GM12872 (cell line): ENCODE data around the gene ATP5PD.
A peak's percentile ranks its signal among the peaks of the same experiment; 100 is the strongest.

ENCODE experiments used
- CTCF ChIP-seq: IDR thresholded peaks from 3 replicates; pipeline ENCODE4 v1.5.1; 2011; ENCODE audit warnings: low read depth, mild to moderate bottlenecking, low read length, moderate library complexity; ENCODE audit not compliant: insufficient read depth

ATP5PD gene

GRCh38 chr17:75074532-75074931, 27.8 kb upstream of the ATP5PD start:
- no peak for TF ChIP-seq CTCF

- TF ChIP-seq CTCF, result no peak
These were observed 26.9 kb upstream of the ATP5PD start for GRCh38 chr17:75073618-75074047.

- TF ChIP-seq CTCF, result peak; percentile 34; the same call in 1 of the 3 replicates
These were observed 23.0 kb upstream of the ATP5PD start for GRCh38 chr17:75069783-75070182.

GRCh38 chr17:75068750-75069149, 22.0 kb upstream of the ATP5PD start:
- no peak for TF ChIP-seq CTCF

- TF ChIP-seq CTCF, result no peak
These were observed 21.1 kb upstream of the ATP5PD start for GRCh38 chr17:75067856-75068255.

- TF ChIP-seq CTCF, result no peak
These were observed 18.9 kb upstream of the ATP5PD start for GRCh38 chr17:75065562-75066151.

- TF ChIP-seq CTCF, result no peak
These were observed 18.2 kb upstream of the ATP5PD start for GRCh38 chr17:75064867-75065561.
